Lower lobe of right lung (tissue), 2 donors: ENCODE data around the gene TTLL5. TPM values are rescaled to one million over a fixed set of nuclear protein-coding genes. Genes with fewer than 3 reads are reported as not detected.

Experiments
- ATAC-seq, 2 donors: fragments of 200-7000 bp; cut with Tn5 transposase; one replicate each; pipeline ENCODE4 v1.9.1; 2020 to 2022; ENCODE audit warnings: mild to moderate bottlenecking in 2 of 2, moderate library complexity in 2 of 2
- DNase-seq: peaks from one replicate; pipeline ENCODE4 v3.0.0-alpha.2; 2020
- H3K27ac ChIP-seq: fragments of 200-600 bp; one replicate; pipeline ENCODE4 v1.8.0; 2022
- H3K27me3 ChIP-seq: fragments of 200-600 bp; one replicate; pipeline ENCODE4 v1.8.0; 2022; ENCODE audit warnings: low read depth
- H3K36me3 ChIP-seq: fragments of 200-600 bp; one replicate; pipeline ENCODE4 v1.8.0; 2022; ENCODE audit warnings: mild to moderate bottlenecking
- H3K4me1 ChIP-seq: fragments of 200-600 bp; one replicate; pipeline ENCODE4 v1.8.0; 2022
- H3K4me3 ChIP-seq: fragments of 200-600 bp; one replicate; pipeline ENCODE4 v1.8.0; 2022; ENCODE audit warnings: mild to moderate bottlenecking
- H3K9me3 ChIP-seq: fragments of 200-600 bp; one replicate; pipeline ENCODE4 v1.8.0; 2022
- CTCF ChIP-seq: fragments of 200-600 bp; IDR thresholded peaks from one replicate; pipeline ENCODE4 v1.8.0; 2022; ENCODE audit warnings: antibody characterized with exemption, mild to moderate bottlenecking
- intact Hi-C: fragments of 100-400 bp; cut with DNase I; formaldehyde crosslinking; loops from one replicate; pipeline ENCODE4 v1.11.0; 2022
- total RNA-seq: library from RNA; stranded (reverse); fragmentation: NEBNext Ultra II Directional; extraction: Animal tissue kit (Norgen Biotek cat#: 25700); gene quantifications from one replicate; pipeline ENCODE4 v1.2.1, GENCODE V29; 2021
- donor health status: DM: no; HTN: yes; CAD: no; lungs with severe emphysema.

The TTLL5 gene
- total RNA-seq, 1 donor from 2014 or later, result 32.6 TPM

GRCh38 chr14:75978249-75978731 is 317.2 kb downstream of the TTLL5 start:
- Histone ChIP-seq H3K27me3 (no peaks in the 10 kb centered on the region), H3K4me1 (peaks cover 49% of the 10 kb centered on the region), H3K4me3 (peak overlapping the region; percentile 75), H3K36me3 (no peaks in the 10 kb centered on the region), H3K9me3 (no peaks in the 10 kb centered on the region), H3K27ac (no peak overlapping the region)
- ATAC-seq (no peak), DNase-seq (no peak)
- TF ChIP-seq CTCF, result no peak
- intact Hi-C loops, result no loop called here

- ATAC-seq (no peak), DNase-seq (no peak)
- Histone ChIP-seq H3K9me3 (no peaks in the 10 kb centered on the region), H3K27ac (no peak overlapping the region), H3K27me3 (no peaks in the 10 kb centered on the region), H3K4me3 (peak overlapping the region; percentile 75), H3K4me1 (peaks cover 49% of the 10 kb centered on the region), H3K36me3 (no peaks in the 10 kb centered on the region)
- intact Hi-C loops, result no loop called here
- TF ChIP-seq CTCF, result peak; percentile 38
Observed at GRCh38 chr14:75979071-75979571, 318.1 kb downstream of the TTLL5 start.

DNA sequence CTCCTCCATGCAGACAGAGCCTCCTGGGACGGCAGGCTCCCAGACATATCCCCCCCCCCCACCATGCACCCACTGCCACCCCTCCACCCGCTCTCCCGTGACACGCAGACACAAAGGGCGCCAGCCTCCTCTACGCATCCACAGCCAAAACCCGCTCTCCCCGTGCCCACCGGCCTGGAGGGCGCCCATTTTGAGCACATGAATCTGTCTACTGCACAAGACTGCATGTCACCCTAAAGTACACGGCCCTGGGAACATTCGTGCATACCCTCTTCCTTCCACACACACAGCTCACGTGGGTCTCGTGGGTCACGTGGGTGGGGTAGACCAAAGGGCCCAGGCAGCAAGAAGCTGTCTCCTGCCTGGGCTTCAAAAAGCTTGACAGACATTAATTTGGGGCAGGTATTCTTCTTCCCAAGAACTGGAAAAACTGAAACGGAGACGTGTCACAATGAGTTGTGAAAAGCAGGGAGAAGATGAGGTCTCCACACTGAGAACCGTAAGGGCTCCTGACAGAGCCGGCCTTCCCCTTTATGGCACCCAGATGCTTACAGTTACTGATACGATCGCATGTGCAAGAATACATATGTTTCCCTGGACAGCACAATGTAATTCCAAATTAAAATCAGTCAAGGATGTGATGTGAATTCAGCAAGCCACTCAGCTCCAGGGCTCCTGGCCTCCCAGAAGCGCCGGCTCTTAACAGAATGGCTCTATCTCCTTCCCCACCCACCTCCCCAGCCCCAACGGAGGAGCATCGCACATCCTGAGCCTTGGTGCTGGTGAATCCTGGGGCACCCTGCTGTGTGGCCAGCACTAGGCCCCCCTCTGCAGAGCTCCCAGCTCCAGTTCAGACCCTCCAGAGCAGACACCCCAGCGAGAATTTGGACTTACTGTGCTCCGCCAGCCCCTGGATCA is 318.9 kb downstream of the TTLL5 start:
- peak overlapping the region; percentile 75 for H3K4me3 ChIP-seq
- peak overlapping the region; percentile 36 for H3K27ac ChIP-seq
- no peaks in the 10 kb centered on the region for H3K9me3 ChIP-seq
- H3K4me1 ChIP-seq, result peaks cover 52% of the 10 kb centered on the region
- intact Hi-C loops, result loop anchor here (5.0 kb wide), 1 partner anchor 273 kb away; no protein-coding TSS in a partner anchor
- TF ChIP-seq CTCF, result no peak
- no peaks in the 10 kb centered on the region for H3K27me3 ChIP-seq
- no peaks in the 10 kb centered on the region for H3K36me3 ChIP-seq
- DNase-seq, result no peak
- ATAC-seq, result no peak

GRCh38 chr14:75980856-75981255 is 319.8 kb downstream of the TTLL5 start:
- intact Hi-C loops, result loop anchor here (5.0 kb wide), 1 partner anchor 274 kb away; no protein-coding TSS in a partner anchor
- Histone ChIP-seq H3K4me3 (peak overlapping the region; percentile 75), H3K27ac (peak overlapping the region; percentile 94), H3K9me3 (no peaks in the 10 kb centered on the region), H3K36me3 (no peaks in the 10 kb centered on the region), H3K27me3 (no peaks in the 10 kb centered on the region), H3K4me1 (peaks cover 57% of the 10 kb centered on the region)
- ATAC-seq (no peak), DNase-seq (no peak)
- no peak for TF ChIP-seq CTCF

DNA sequence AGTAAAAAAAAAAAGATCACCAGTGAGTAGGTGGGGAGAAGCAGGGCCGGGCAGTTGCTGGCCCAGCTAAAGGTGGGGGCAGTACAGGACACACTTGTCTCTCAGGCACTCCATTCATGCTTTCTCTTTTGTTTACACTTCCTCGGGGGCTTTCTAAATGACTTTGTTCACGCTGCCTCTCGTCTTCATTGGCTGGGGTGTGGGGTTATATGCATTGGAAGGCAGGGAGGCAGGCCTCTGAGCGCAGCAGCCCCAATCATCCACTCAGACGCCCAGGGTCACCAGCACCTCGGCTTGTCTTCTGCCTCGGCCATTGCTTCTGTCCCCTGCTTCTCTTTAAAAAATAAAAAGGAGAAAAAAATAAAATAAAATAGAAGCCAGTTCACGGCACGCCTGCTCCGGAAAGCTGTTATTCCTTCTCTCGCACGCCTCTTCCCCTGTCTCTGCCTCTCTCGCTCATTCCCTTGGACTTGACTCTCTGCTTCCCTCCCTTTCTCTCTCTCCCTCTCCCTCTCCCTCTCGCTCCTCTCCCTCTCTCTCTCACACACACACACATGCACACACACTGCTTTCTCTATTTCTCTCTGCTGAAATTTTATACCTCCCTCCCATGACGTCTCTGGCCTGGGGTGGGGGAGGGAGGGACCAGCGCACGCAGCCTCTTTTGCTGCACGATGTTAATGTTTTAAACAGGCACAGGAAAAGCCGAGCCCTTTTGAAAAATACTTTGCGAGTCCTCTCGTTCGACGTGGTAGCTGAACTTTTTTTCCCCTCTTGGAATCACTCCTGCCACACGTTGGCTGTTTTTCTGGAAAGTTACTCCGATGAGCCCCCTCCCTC is 320.6 kb downstream of the TTLL5 start, which contains the start of gene TGFB3:
TSS of gene TGFB3 (minus strand) at position 570 of the 840 bp plus-strand sequence. CDS start 1,102 bp downstream, outside the sequence.
- intact Hi-C loops, result loop anchor here (5.0 kb wide), 1 partner anchor 274 kb away; no protein-coding TSS in a partner anchor
- Histone ChIP-seq H3K4me3 (peak within 1 kb of the TSS; percentile 75), H3K9me3 (no peaks in the 10 kb centered on the region), H3K27ac (peak within 1 kb of the TSS; percentile 94), H3K4me1 (peaks cover 63% of the 10 kb centered on the region), H3K27me3 (no peaks in the 10 kb centered on the region), H3K36me3 (no peaks in the 10 kb centered on the region)
- DNase-seq, result peak; percentile 64
- peak; percentile 65 to 83 for ATAC-seq
- no peak for TF ChIP-seq CTCF
